Measurements from ENCODE around the gene DLX3. TPM values are rescaled to one million over a fixed set of nuclear protein-coding genes. Genes with fewer than 3 reads are reported as not detected.
"Not testable (repeated sequence)": the region's sequence is repeated elsewhere in the genome, so short reads cannot be mapped to it uniquely, and the experiment has no call there.

Gene DLX3
- total and polyA plus RNA-seq, 2 of the 8 experiments (the other 6 are each of a cell fraction or from before 2014, with no cell fraction given), result 0.15 to 0.20 TPM

GRCh38 chr17:50040496-50040895 lies 45.5 kb upstream of the DLX3 start:
- not testable (repeated sequence) for H3K36me3 ChIP-seq (ENCODE audit: control insufficient read depth in 2 of 4, insufficient read depth in 4 of 4, low read length in 3 of 4); H3K4me3 ChIP-seq (ENCODE audit: extremely low read depth in 1 of 4, insufficient read depth in 2 of 4, low read depth in 3 of 4, low read length in 4 of 4); H3K9ac ChIP-seq (replicated peaks in 1 of 4; ENCODE audit: extremely low read depth in 1 of 4, low read depth in 3 of 4, low read length in 3 of 4); H3K4ac ChIP-seq (replicated peaks; ENCODE audit: insufficient read length, low read depth, low read length); H3K27ac ChIP-seq (ENCODE audit: low read depth, low read length); H3K79me2 ChIP-seq (ENCODE audit: control insufficient read depth in 1 of 2, insufficient read depth in 2 of 2, low read length in 2 of 2); H3K14ac ChIP-seq (ENCODE audit: insufficient read length); H3K79me1 ChIP-seq (ENCODE audit: low read depth, low read length); H2BK12ac ChIP-seq (ENCODE audit: low read depth, low read length); H3K27me3 ChIP-seq (replicated peaks in 1 of 4; ENCODE audit: control insufficient read depth in 3 of 4, extremely low read depth in 1 of 4, insufficient read depth in 3 of 4, low read length in 3 of 4); H3K4me1 ChIP-seq (replicated peaks in 1 of 4; ENCODE audit: control insufficient read depth in 3 of 4, insufficient read depth in 4 of 4, low read length in 3 of 4); H2BK120ac ChIP-seq (replicated peaks; ENCODE audit: low read depth, low read length); H4K20me1 ChIP-seq (replicated peaks in 1 of 2; ENCODE audit: control insufficient read depth in 1 of 2, insufficient read depth in 2 of 2, low read length in 2 of 2); H4K91ac ChIP-seq (replicated peaks; ENCODE audit: insufficient read length, low read length); H3K23ac ChIP-seq (ENCODE audit: insufficient read length); H4K5ac ChIP-seq (ENCODE audit: insufficient read length, low read depth, low read length); H3K56ac ChIP-seq (replicated peaks; ENCODE audit: insufficient read length, low read depth, low read length); H2AFZ ChIP-seq (ENCODE audit: low read length); FAIRE-seq; H3K4me2 ChIP-seq (ENCODE audit: insufficient read depth in 1 of 2, low read depth in 2 of 2, low read length in 2 of 2); H2AK5ac ChIP-seq (ENCODE audit: low read depth, low read length); H2BK20ac ChIP-seq (ENCODE audit: low read length); H4K8ac ChIP-seq (ENCODE audit: extremely low read depth, insufficient read depth, low read length); H2BK15ac ChIP-seq (ENCODE audit: low read length); DNase-seq (ENCODE audit: low read depth in 1 of 2, low spot score in 2 of 2); H3K18ac ChIP-seq (ENCODE audit: extremely low read depth, low read length); H2BK5ac ChIP-seq (ENCODE audit: low read depth, low read length); H3K23me2 ChIP-seq (ENCODE audit: low read depth, low read length); H3K9me3 ChIP-seq (ENCODE audit: insufficient read depth in 2 of 2, low read depth in 1 of 2, low read length in 1 of 2)
- CTCF ChIA-PET (ENCODE audit: partially characterized antibody), result interaction anchor here (0.8 to 1.2 kb wide), 4 partner anchors 15 to 54 kb away, joined by 3 to 4 read pairs (median 3); partner anchors contain the start of gene ITGA3
- POLR2A ChIA-PET (ENCODE audit: partially characterized antibody), result interaction anchor here (1.3 kb wide), 1 partner anchor 11 kb away, joined by 3 read pairs; no protein-coding TSS in a partner anchor
- WGBS, 2 experiments (ENCODE audit: extremely low coverage in 1 of 2, insufficient coverage in 1 of 2, insufficient read length in 1 of 2, insufficient replicate concordance in 2 of 2, low coverage in 1 of 2, low lambda C conversion rate in 2 of 2, missing lambda C conversion rate in 1 of 2), result 88% methylated on average over 5 of the region's 5 CpGs; no CpG with 5 or more reads in 1 of the 2 experiments
